HG03432 (cell line): ENCODE measurements around the gene MINK1.
"Not testable (repeated sequence)": the region's sequence is repeated elsewhere in the genome, so short reads cannot be mapped to it uniquely, and the experiment has no call there.

Experiments used
- ATAC-seq: cut with Tn5 transposase; IDR thresholded peaks from one replicate; pipeline ENCODE4 v1.9.1; 2021; ENCODE audit warnings: mild to moderate bottlenecking, moderate library complexity; ENCODE audit not compliant: unreplicated experiment

Gene MINK1

GRCh38 chr17:4867535-4867934, 34.4 kb downstream of the MINK1 start:
- not testable (repeated sequence) for ATAC-seq

GRCh38 chr17:4869058-4869998, 36.2 kb downstream of the MINK1 start:
- not testable (repeated sequence) for ATAC-seq

- ATAC-seq = no peak
These were observed 37.7 kb downstream of the MINK1 start for GRCh38 chr17:4870855-4871254.

GRCh38 chr17:4872786-4873185, 39.6 kb downstream of the MINK1 start:
- ATAC-seq = no peak

GRCh38 chr17:4877089-4877488, 43.9 kb downstream of the MINK1 start:
- ATAC-seq = no peak

- no peak for ATAC-seq
These were observed 46.5 kb downstream of the MINK1 start for GRCh38 chr17:4879601-4880000.

- ATAC-seq = no peak
These were observed 47.7 kb downstream of the MINK1 start for GRCh38 chr17:4880857-4881256.

- ATAC-seq = no peak
These were observed 48.8 kb downstream of the MINK1 start for GRCh38 chr17:4881761-4882555.

GRCh38 chr17:4884489-4884888, 51.3 kb downstream of the MINK1 start:
- ATAC-seq = no peak

GRCh38 chr17:4886830-4887229, 53.7 kb downstream of the MINK1 start:
- ATAC-seq = no peak

GRCh38 chr17:4887581-4887980, 54.4 kb downstream of the MINK1 start:
- no peak for ATAC-seq

- ATAC-seq = no peak
These were observed 58.6 kb downstream of the MINK1 start for GRCh38 chr17:4891411-4892410.

- ATAC-seq = no peak
These were observed 59.5 kb downstream of the MINK1 start for GRCh38 chr17:4892499-4893221.

GRCh38 chr17:4893272-4893671, 60.1 kb downstream of the MINK1 start:
- ATAC-seq = no peak

- no peak for ATAC-seq
These were observed 60.8 kb downstream of the MINK1 start for GRCh38 chr17:4893721-4894560.

GRCh38 chr17:4895121-4895520, 62.0 kb downstream of the MINK1 start:
- no peak for ATAC-seq

GRCh38 chr17:4895657-4896331, 62.7 kb downstream of the MINK1 start:
- no peak for ATAC-seq
